Measurements from ENCODE around the gene SUSD1. TPM values are rescaled to one million over a fixed set of nuclear protein-coding genes. Genes with fewer than 3 reads are reported as not detected.

The SUSD1 gene
- total and polyA plus RNA-seq, 2 of the 13 experiments (the other 11 are each of a cell fraction or from before 2014, with no cell fraction given) = 25.9 to 32.3 TPM

- no peak for TF ChIP-seq ZNF230 (CRISPR knock-in tag; IDR thresholded peaks at IDR 0.05)
- no peak for TF ChIP-seq ZSCAN20 (CRISPR knock-in tag; IDR thresholded peaks at IDR 0.05; ENCODE audit: borderline replicate concordance)
- TF ChIP-seq JUN (CRISPR knock-in tag; IDR thresholded peaks at IDR 0.05) = no peak
Measured at GRCh38 chr9:112203536-112203935, 28.4 kb upstream of the SUSD1 start (continued).

GRCh38 chr9:112200711-112201110 lies 25.6 kb upstream of the SUSD1 start:
- DNase-seq (ENCODE audit: low spot score) = no peak
- FAIRE-seq = no peak
- no peak overlapping the region for H3K27ac ChIP-seq (ENCODE audit: extremely low read length, insufficient read depth, low read length)
- POLR2A ChIA-PET = no interaction called here
- CTCF ChIA-PET (ENCODE audit: low intra/inter-chr PET ratio, low total read pairs) = no interaction called here
- no peak overlapping the region for H3K4me2 ChIP-seq (ENCODE audit: low read depth, low read length)
- no peaks in the 10 kb centered on the region for H3K79me2 ChIP-seq (ENCODE audit: insufficient read depth, low read length)
- H4K20me1 ChIP-seq (ENCODE audit: insufficient read depth, low read length) = no peaks in the 10 kb centered on the region
- H3K36me3 ChIP-seq (replicated peaks in 1 of 2; ENCODE audit: control insufficient read depth in 1 of 2, insufficient read depth in 2 of 2, low read length in 2 of 2) = no peaks in the 10 kb centered on the region
- no peaks in the 10 kb centered on the region for H3K27me3 ChIP-seq (ENCODE audit: control insufficient read depth in 1 of 2, insufficient read depth in 2 of 2, low read length in 2 of 2)
- no peaks in the 10 kb centered on the region for H3K4me1 ChIP-seq (ENCODE audit: insufficient read depth, low read length)
- no TSS peak for BruUV-seq (replicated peaks)
- in situ Hi-C loops (cut with HindIII; ENCODE audit: extremely low pct_ligation_motif_present, low pct_unique_long_range_greater_than_20kb) = no loop called here
- H3K4me3 ChIP-seq (replicated peaks in 1 of 3; ENCODE audit: insufficient read depth in 1 of 3, low read depth in 2 of 3, low read length in 3 of 3) = no peak overlapping the region
- no peak overlapping the region for H3K9ac ChIP-seq (ENCODE audit: insufficient read depth, low read depth, low read length)
- WGBS (ENCODE audit: low lambda C conversion rate) = 94% methylated on average over 5 of the region's 5 CpGs
- intact Hi-C loops (cut with micrococcal nuclease; ENCODE audit: unreplicated experiment) = no loop called here
- ATAC-seq = no peak
- H2AFZ ChIP-seq (ENCODE audit: low read length) = no peak overlapping the region
- no peaks in the 10 kb centered on the region for H3K9me3 ChIP-seq (ENCODE audit: low read length)
- no peak for TF ChIP-seq KIAA2018 (CRISPR knock-in tag; IDR thresholded peaks at IDR 0.05; ENCODE audit: borderline replicate concordance)
- TF ChIP-seq ZNF775 (CRISPR knock-in tag; IDR thresholded peaks at IDR 0.05; ENCODE audit: borderline replicate concordance) = no peak
- no peak for TF ChIP-seq ISX (CRISPR knock-in tag; conservative IDR thresholded peaks at IDR 0.05)
- TF ChIP-seq TARDBP (CRISPR knock-in tag; IDR thresholded peaks at IDR 0.05) = no peak
- TF ChIP-seq TCF7L2 (IDR thresholded peaks at IDR 0.05; ENCODE audit: low read depth, low read length) = no peak
- no peak for TF ChIP-seq KLF13 (CRISPR knock-in tag; IDR thresholded peaks at IDR 0.05)
- TF ChIP-seq ZNF543 (CRISPR knock-in tag; IDR thresholded peaks at IDR 0.05) = no peak
- TF ChIP-seq ZNF564 (CRISPR knock-in tag; IDR thresholded peaks at IDR 0.05) = no peak
- no peak for TF ChIP-seq PAF1 (CRISPR knock-in tag; IDR thresholded peaks at IDR 0.05)
- TF ChIP-seq ZBTB8A (CRISPR knock-in tag; IDR thresholded peaks at IDR 0.05; ENCODE audit: borderline replicate concordance, low read depth) = no peak

All from HepG2 (cell line).